Mucosa of rectum (tissue), 2 donors: ENCODE data around the gene CACNA2D2.
A peak's percentile ranks its signal among the peaks of the same experiment; 100 is the strongest.

Source experiments
- H3K27ac ChIP-seq, 2 donors: one replicate each; pipeline ENCODE4 v1.7.0; 2013; ENCODE audit warnings: inconsistent platforms in 2 of 2, low read depth in 2 of 2, low read length in 2 of 2
- H3K27me3 ChIP-seq, 2 donors: one replicate each; pipeline ENCODE4 v1.7.0; 2013; ENCODE audit warnings: low read length in 2 of 2; ENCODE audit not compliant: control insufficient read depth in 2 of 2, insufficient read depth in 2 of 2
- H3K36me3 ChIP-seq, 2 donors: one replicate each; pipeline ENCODE4 v1.7.0; 2013; ENCODE audit warnings: low read length in 2 of 2; ENCODE audit not compliant: control insufficient read depth in 2 of 2, insufficient read depth in 2 of 2
- H3K4me1 ChIP-seq, 2 donors: one replicate each; pipeline ENCODE4 v1.7.0; 2013; ENCODE audit warnings: low read length in 2 of 2, mild to moderate bottlenecking in 1 of 2; ENCODE audit not compliant: control insufficient read depth in 2 of 2, insufficient read depth in 2 of 2
- H3K4me3 ChIP-seq, 2 donors: one replicate each; pipeline ENCODE4 v1.7.0; 2013; ENCODE audit warnings: low read length in 2 of 2
- H3K9ac ChIP-seq, 2 donors: one replicate each; pipeline ENCODE4 v1.7.0; 2013; ENCODE audit warnings: low read length in 2 of 2, low read depth in 1 of 2, mild to moderate bottlenecking in 1 of 2
- H3K9me3 ChIP-seq, 2 donors: one replicate each; pipeline ENCODE4 v1.7.0; 2013; ENCODE audit warnings: low read length in 2 of 2; ENCODE audit not compliant: control insufficient read depth in 2 of 2
- donor health status: healthy.
- donor health status: Normal muscosa, but diverticular disease.

CACNA2D2 gene

GRCh38 chr3:50359760-50360110 is 143.7 kb downstream of the CACNA2D2 start:
- H3K4me1 ChIP-seq, result peaks cover 37 to 40% of the 10 kb centered on the region in 2 donors
- peak overlapping the region; percentile 3 to 93 for H3K4me3 ChIP-seq
- H3K9me3 ChIP-seq, result no peaks in the 10 kb centered on the region
- peaks cover 15 to 22% of the 10 kb centered on the region in 2 donors for H3K36me3 ChIP-seq
- H3K9ac ChIP-seq, result no peak overlapping the region
- no peaks in the 10 kb centered on the region for H3K27me3 ChIP-seq
- peak overlapping the region in 1 of 2 donors; percentile 89 for H3K27ac ChIP-seq

- Histone ChIP-seq H3K9me3 (no peaks in the 10 kb centered on the region), H3K27ac (peak within 1 kb of the TSS; percentile 76 to 89), H3K4me3 (peak within 1 kb of the TSS; percentile 69 to 93), H3K9ac (peak within 1 kb of the TSS; percentile 82 to 98), H3K4me1 (peaks cover 32 to 34% of the 10 kb centered on the region in 2 donors), H3K36me3 (peaks cover 21 to 28% of the 10 kb centered on the region in 2 donors), H3K27me3 (no peaks in the 10 kb centered on the region)
These were observed 144.3 kb downstream of the CACNA2D2 start, which contains the start of gene TMEM115 for GRCh38 chr3:50358911-50359759. TSS of gene TMEM115 (minus strand) at chr3:50359521. CDS start at chr3:50359063, 458 bp downstream.

GRCh38 chr3:50358355-50358910 is 145.0 kb downstream of the CACNA2D2 start:
- H3K9ac ChIP-seq, result peak overlapping the region; percentile 82 to 98
- no peaks in the 10 kb centered on the region for H3K9me3 ChIP-seq
- H3K4me1 ChIP-seq, result peaks cover 32 to 33% of the 10 kb centered on the region in 2 donors
- H3K36me3 ChIP-seq, result peaks cover 28 to 35% of the 10 kb centered on the region in 2 donors
- H3K4me3 ChIP-seq, result peak overlapping the region; percentile 69 to 93
- no peaks in the 10 kb centered on the region for H3K27me3 ChIP-seq
- peak overlapping the region; percentile 76 to 89 for H3K27ac ChIP-seq

GRCh38 chr3:50357481-50357880 is 146.0 kb downstream of the CACNA2D2 start:
- Histone ChIP-seq H3K4me1 (peaks cover 33 to 37% of the 10 kb centered on the region in 2 donors), H3K4me3 (peak overlapping the region; percentile 69 to 93), H3K27ac (peak overlapping the region; percentile 65 to 77), H3K9me3 (no peaks in the 10 kb centered on the region), H3K36me3 (peaks cover 35 to 40% of the 10 kb centered on the region in 2 donors), H3K9ac (peak overlapping the region; percentile 82 to 98), H3K27me3 (no peaks in the 10 kb centered on the region)

GRCh38 chr3:50356553-50356952 is 146.9 kb downstream of the CACNA2D2 start:
- Histone ChIP-seq H3K4me1 (peaks cover 37 to 41% of the 10 kb centered on the region in 2 donors), H3K9me3 (no peaks in the 10 kb centered on the region), H3K27ac (peak overlapping the region; percentile 65 to 77), H3K36me3 (peaks cover 35 to 44% of the 10 kb centered on the region in 2 donors), H3K9ac (peak overlapping the region; percentile 9 to 82), H3K4me3 (peak overlapping the region; percentile 59 to 69), H3K27me3 (no peaks in the 10 kb centered on the region)

GRCh38 chr3:50355829-50356552 is 147.4 kb downstream of the CACNA2D2 start:
- Histone ChIP-seq H3K9ac (peak overlapping the region; percentile 52 to 82), H3K4me3 (peak overlapping the region; percentile 59 to 69), H3K9me3 (no peaks in the 10 kb centered on the region), H3K27me3 (no peaks in the 10 kb centered on the region), H3K36me3 (peaks cover 35 to 44% of the 10 kb centered on the region in 2 donors), H3K4me1 (peaks cover 43 to 46% of the 10 kb centered on the region in 2 donors), H3K27ac (peak overlapping the region; percentile 65 to 77)

GRCh38 chr3:50354850-50355249 is 148.6 kb downstream of the CACNA2D2 start:
- Histone ChIP-seq H3K36me3 (peaks cover 35 to 44% of the 10 kb centered on the region in 2 donors), H3K4me3 (no peak overlapping the region), H3K27me3 (no peaks in the 10 kb centered on the region), H3K4me1 (peaks cover 52 to 53% of the 10 kb centered on the region in 2 donors), H3K9ac (no peak overlapping the region), H3K9me3 (no peaks in the 10 kb centered on the region), H3K27ac (no peak overlapping the region)

GRCh38 chr3:50354186-50354764 is 149.2 kb downstream of the CACNA2D2 start:
- no peak overlapping the region for H3K4me3 ChIP-seq
- no peak overlapping the region for H3K27ac ChIP-seq
- no peak overlapping the region for H3K9ac ChIP-seq
- H3K27me3 ChIP-seq, result no peaks in the 10 kb centered on the region
- H3K36me3 ChIP-seq, result peaks cover 37 to 44% of the 10 kb centered on the region in 2 donors
- H3K9me3 ChIP-seq, result no peaks in the 10 kb centered on the region
- H3K4me1 ChIP-seq, result peaks cover 58 to 59% of the 10 kb centered on the region in 2 donors

- Histone ChIP-seq H3K9ac (peak overlapping the region in 1 of 2 donors; percentile 9), H3K4me3 (no peak overlapping the region), H3K4me1 (peaks cover 56 to 58% of the 10 kb centered on the region in 2 donors), H3K36me3 (peaks cover 42 to 48% of the 10 kb centered on the region in 2 donors), H3K27ac (peak overlapping the region in 1 of 2 donors; percentile 49), H3K9me3 (no peaks in the 10 kb centered on the region), H3K27me3 (no peaks in the 10 kb centered on the region)
These were observed 150.0 kb downstream of the CACNA2D2 start for GRCh38 chr3:50353245-50354004.
